RPMI7951 (cell line): ENCODE results near the gene TNFRSF19. TPM values are rescaled to one million over a fixed set of nuclear protein-coding genes. Genes with fewer than 3 reads are reported as not detected.
"Not testable (repeated sequence)": the region's sequence is repeated elsewhere in the genome, so short reads cannot be mapped to it uniquely, and the experiment has no call there.

ENCODE experiments used
- DNase-seq: peaks from one replicate; pipeline ENCODE4 v3.0.0-alpha.2; 2012; ENCODE audit warnings: low read depth
- total RNA-seq: library from RNA; depleted of rRNA; stranded (reverse); fragments of >200 nt; shearing (Covaris generic); gene quantifications from 2 replicates; pipeline ENCODE4 v1.2.3, GENCODE V29; 2014

Gene TNFRSF19
- total RNA-seq, 1 experiment from 2014 or later = 44.5 TPM

DNA sequence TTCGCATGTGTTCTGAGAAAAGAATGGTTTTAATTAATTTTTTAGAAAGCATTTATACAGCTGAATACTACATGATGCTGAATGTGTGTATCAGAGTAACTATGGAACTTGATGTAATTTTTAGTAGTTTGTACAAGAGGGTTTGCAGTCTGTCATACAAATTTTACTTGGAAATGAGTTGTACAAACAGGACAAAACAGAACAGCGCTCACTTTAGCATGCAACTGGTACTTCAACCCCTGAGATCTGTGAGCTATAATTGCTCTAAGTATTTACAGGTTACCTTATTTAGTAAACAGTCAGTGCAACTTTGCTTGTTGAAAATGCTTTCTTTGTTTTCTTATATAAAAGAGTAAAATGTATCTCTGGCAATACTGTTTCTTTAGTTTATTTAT, 706 bp downstream of the TNFRSF19 start:
- peak; percentile 55 for DNase-seq

DNA sequence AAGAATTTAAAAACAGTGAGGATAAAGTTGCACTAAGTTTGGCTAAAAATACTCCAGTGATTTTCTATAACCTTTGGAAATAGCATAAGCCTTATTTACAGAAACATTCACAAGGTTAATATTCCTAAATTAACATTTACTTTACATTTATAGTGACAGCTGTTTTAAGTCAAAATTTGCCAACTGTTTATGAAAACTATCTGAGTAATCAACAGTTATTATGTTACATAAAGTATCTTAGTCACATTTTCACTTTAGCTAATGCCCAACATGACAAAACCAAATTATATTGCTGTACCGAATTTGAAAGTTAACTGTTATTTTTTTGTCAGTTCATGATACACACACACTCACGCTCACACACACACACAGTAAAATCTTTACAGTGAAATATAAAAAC, 1.2 kb downstream of the TNFRSF19 start:
- DNase-seq = no peak

DNA sequence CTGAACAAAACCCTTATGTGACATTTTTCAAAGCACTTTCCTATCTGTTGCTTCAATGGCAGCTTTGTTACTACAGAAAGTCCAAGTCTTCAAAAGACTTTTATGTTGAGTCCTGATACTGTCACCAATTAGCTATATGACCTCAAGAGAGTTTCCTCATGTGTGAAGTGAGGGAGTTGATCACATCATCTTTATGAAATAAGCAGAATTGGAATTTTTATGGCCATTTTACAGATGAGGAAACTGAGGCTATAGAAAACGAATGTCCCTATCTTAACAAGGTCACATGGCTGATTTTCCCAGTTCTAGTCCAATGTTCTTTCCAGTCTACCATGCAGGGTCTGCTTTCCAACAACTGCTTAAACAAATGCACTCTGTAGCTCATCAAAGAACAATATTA, 2.6 kb downstream of the TNFRSF19 start:
- DNase-seq = no peak

DNA sequence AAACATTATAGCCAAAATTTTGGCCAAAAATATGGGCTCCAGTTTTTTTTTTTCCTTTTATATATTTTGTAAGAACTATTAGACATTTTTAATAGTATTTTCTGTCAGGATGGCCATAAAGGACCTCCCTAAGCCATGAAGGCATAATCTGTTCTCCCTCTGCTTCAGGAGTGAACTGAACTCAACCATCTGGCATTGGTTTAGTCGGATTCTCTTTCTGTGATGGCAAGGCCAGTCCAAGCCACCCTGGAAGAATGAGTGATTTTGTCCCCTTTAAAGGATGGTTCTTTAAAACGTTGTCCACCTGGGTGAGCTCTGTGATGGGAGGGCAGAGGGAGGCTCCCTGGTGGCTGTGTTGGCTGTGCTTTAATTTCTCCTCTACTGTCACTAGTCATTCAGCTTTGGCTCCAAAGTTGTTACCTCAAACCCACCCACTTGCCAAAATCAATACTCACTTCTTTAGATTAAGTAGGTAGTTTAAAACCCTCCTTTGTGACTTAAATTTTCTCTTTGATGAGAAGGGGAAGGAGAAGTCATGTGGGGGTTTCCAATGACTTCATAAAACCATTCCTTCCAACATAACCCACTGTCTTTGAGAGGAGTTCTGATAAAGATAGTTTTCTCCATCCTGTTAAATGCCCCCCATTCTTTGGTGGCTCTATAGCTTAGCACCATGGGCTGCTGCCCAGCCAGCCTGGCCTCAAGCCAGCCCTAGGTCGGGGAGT, 4.4 kb downstream of the TNFRSF19 start:
- DNase-seq = no peak

DNA sequence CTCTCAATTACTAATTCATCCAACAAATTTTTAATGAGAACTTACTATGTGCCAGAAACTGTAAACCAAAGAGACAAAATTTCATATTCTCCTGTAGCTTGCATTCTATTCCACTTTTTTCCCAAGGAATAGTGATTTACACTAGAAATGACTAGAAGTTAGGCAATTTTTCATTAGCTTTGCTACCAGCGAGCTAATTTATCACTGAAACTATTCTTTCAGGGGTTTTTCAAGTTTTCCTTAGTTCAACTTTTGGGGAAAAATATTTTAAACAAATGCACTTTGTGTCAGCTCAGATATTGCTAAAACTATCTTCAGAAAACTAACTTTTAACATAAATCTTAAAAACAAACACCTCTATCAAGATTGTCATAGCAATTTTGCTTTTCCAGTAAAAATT, 5.4 kb downstream of the TNFRSF19 start:
- DNase-seq = no peak

DNA sequence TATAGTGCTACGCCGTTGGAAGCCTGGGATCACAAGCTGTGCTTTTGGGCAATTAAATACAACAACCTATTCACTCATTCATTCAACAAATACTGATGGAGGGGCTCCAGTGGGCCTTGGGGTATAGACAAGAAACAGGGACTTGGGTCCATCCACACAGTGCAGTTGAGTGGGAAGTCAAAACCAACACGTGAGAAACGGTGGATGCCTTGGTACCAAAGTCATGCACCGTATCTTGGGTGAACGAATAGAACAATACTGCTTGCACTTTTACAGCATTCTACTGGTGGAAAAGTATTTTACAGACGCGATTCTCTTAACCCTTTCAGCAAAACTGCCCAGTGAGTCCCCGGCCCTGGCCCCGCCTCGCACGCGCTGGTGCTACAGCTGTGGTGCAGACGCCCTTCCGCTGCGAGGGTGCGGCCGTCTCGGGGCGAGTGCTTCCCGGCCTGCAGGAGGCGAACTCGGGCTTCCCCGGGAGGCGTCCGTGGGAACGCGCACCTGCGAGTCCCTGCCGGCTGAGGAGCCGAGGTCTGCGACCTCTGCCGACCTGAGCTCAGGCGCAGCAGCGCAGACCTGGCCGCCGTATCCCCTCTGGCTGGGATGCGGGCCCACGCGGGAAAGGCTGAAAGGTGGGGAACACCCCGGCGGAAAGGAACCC, 8.3 kb downstream of the TNFRSF19 start:
- DNase-seq = peak; percentile 68

DNA sequence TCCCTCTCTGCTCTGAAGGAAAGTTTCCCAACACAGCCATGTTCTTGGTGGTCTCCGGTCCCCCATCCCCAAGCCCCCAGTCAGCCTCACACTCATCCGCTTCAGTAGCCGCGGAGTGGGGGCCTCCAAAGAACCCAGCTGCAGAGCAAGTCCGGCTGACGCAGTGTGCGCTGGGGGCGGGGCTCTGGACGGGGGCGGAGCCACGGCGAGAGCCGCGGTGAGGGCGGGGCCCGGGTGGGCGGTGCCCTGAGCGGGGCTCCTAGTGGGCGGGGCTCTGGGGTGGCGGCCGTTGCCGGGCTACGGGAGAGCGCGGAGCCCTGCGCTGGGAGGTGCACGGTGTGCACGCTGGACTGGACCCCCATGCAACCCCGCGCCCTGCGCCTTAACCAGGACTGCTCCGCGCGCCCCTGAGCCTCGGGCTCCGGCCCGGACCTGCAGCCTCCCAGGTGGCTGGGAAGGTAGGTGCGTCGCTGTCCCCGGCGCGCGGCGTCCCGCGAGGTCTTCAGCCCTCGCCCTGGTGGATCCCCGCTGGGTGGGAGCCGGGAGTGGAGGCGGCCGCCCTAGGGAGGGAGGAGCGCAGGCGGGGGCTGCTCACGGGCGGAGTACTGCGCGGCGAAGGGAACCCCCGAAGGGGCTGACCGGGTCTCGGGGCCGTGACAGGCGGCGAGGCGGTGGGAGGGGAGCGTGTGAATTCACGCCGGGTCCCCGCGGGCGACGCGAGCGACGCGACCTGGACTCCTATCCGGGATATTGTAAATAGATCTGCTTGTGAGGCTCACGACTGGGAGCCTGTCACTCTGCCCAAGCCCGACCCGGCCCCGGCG, 9.1 kb downstream of the TNFRSF19 start:
- peak; percentile 78 for DNase-seq

DNA sequence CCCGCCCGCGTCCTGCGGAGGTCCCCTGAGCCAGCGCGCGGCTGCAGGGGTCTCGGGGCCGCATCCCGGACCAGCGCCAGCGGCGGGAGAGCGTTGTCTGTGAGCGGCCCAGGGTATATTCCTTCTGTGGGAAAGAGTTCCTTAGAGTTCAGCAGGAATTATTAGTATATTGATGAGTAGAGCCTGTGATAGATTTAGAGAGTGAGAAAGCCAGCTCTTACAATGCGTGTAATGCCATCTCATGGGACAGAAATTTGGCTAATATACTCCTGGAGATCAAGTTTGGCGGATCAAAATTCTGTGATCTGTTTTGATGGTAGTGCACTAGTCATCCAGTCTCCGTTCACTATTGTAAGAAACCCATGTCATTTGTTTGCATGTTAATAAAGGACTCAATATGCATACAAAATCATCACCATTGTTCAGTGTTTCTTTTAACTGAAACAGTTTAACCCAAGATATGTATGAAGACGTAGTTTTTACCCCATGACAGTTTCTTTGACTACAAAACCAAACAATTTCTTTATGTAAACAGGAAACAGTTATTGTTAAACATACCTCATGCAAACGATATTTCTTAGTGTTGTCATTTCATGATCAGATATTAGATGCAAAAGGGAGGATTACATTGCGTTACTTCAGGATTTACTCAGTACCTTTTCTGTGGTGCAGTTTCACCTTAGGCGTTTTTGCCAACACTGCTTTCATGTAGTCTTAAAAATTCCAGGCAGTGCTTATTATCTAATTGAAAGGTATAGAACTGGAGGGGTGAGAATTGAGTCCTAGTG, 9.9 kb downstream of the TNFRSF19 start:
- DNase-seq = no peak

DNA sequence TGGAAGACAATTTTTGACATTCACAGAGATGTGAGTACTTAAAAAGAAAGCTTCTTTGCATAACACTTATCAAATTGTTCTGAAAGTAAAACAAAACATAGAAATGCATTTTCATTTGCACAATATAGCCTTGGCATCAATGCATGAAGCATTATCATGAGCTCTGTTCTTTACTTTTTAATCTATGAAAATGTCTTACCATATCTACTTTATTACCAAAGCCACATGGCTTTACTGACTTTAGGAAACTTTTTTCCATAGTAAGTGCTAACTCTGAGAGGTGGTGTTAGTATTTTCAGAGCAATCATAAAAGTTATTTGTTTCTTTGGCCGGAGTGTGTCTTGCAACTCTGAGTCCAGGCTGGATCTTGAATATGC, 10.5 kb downstream of the TNFRSF19 start:
- DNase-seq = no peak

DNA sequence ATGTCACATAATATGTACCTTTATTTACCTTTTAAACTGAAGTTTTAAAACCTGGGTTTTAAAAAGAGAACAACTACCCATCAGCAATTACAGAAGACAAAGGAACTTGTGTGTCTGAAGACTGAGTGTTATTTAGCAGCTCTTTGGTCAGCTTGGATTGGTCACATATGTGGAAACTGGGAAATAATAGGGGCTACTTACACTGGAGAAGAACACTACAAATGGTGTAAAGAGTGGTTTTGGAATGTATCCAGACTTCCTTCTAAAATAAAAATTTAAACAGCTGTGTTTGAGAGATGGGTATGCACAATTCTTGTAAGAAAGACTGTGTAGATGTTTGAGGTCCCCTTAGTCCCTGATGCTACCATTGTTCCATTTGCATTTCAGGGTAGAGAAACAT, 13.3 kb downstream of the TNFRSF19 start:
- DNase-seq = peak; percentile 25

DNA sequence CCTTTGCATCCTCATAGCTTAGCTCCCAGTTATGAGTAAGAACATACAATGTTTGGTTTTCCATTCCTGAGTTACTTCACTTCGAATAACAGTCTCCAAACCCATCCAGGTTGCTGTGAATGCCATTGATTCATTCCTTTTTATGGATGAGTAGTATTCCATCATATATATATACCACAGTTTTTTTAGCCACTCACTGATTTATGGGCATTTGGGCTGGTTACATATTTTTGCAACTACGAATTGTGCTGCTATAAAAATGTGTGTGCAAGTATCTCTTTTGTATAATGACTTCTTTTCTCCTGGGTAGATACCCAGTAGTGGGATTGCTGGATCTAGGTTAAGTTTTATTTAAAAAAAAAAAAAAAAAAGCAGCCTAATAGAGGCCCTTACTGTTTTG, 14.1 kb downstream of the TNFRSF19 start:
- no peak for DNase-seq

DNA sequence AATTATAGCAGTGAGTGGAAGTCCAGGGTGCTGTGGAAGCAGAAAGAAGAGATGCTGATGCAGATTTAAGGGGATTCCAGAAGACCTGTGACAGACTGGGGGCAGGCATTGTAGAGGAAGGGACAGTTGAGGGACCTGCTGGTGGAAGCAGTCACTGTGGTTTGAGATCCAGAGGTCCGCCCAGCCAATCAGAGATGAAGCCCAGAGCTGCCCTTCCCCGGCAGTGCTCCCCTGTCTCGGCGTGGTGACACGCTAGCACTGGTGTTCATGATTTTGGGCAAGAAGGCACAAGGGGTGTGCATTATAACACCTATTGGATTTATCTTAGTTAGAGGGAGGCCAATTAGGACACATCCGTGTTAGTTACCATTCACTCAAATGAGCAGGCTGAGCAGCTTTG, 16.1 kb downstream of the TNFRSF19 start:
- DNase-seq = no peak

DNA sequence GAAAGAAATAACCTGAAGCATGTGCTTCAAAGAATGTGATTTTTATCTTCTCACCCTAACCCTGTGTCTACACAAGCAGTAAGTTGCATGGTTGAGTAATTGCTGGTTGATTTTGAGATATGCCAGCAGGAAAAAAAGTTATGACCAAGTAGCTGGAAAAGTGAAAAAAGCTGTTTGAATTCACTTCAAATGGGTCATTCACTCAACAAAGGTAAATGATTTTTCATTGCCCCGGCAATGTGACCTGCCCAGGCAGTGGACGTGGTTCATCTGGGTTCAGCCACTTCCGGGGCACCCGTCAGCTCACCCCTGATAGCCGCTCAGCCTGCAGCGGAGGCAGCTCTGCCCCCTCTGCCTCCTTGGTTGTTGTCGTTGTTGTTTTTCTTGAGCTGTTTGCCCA, 18.5 kb downstream of the TNFRSF19 start:
- DNase-seq = no peak

DNA sequence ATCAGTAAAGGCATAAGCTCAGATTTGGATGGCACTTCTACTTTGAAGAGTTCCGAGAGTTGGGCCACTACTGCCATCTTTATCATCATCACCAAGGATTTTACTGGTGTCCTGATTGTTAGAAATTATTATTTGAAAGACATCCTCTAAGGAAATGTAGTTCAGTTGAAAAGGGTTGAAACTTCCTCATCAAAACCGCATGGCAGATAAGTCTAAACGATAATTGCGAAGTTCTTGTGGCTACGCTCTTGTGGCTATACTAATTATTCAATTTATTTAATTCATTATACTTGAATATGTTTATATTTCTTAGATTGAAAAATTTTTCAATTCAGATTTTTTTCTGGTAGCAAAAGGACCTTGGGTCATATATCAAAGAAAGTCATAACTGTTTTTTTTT, 22.4 kb downstream of the TNFRSF19 start:
- DNase-seq = no peak

DNA sequence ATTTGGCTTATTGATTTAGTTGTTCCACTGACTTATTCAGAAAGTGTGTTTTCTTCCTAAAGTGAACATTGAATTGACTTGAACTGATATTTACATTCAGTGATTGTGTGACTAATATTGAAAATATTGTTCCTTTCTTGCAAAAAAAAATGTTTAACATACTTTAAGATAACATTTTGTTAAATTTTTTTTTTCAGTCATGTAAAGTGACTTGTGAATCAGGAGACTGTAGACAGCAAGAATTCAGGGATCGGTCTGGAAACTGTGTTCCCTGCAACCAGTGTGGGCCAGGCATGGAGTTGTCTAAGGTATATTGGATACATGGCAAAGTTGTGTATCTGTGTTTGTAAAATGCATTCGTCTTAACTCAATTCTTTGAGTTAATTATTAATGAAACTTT, 22.9 kb downstream of the TNFRSF19 start:
- DNase-seq = no peak

DNA sequence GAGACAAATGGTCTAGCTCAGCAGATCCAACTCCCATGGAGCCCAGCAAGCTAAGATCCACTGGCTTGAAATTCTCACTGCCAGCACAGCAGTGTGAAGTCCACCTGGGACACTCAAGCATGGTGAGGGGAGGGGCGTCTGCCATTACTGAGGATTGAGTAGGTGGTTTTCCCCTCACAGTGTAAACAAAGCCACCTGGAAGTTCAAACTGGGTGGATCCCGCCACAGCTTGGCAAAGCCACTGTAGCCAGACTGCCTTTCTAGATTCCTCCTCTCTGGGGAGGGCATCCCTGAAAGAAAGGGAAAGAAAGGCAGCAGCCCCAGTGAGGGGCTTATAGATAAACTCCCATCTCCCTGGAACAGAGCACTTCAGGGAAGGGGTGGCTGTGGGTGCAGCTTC, 24.1 kb downstream of the TNFRSF19 start:
- not testable (repeated sequence) for DNase-seq

DNA sequence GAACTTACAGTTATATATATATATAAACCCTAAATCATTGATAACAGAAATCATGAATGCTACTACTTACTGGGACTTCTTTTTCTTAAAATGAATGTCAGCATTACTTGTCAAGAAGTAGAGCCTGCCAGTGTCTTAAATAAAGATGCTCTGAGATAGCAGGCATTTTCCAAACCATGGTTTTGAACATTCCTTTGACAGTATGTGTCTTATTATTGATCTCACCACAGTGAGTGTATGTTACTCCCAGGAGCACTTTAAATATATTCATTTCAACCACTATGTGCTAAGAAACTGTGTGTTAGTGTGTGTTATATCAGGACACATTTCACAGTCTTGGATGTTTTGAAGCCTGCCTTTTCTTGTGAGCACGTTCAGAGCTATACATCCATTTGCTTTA, 28.2 kb downstream of the TNFRSF19 start:
- no peak for DNase-seq

DNA sequence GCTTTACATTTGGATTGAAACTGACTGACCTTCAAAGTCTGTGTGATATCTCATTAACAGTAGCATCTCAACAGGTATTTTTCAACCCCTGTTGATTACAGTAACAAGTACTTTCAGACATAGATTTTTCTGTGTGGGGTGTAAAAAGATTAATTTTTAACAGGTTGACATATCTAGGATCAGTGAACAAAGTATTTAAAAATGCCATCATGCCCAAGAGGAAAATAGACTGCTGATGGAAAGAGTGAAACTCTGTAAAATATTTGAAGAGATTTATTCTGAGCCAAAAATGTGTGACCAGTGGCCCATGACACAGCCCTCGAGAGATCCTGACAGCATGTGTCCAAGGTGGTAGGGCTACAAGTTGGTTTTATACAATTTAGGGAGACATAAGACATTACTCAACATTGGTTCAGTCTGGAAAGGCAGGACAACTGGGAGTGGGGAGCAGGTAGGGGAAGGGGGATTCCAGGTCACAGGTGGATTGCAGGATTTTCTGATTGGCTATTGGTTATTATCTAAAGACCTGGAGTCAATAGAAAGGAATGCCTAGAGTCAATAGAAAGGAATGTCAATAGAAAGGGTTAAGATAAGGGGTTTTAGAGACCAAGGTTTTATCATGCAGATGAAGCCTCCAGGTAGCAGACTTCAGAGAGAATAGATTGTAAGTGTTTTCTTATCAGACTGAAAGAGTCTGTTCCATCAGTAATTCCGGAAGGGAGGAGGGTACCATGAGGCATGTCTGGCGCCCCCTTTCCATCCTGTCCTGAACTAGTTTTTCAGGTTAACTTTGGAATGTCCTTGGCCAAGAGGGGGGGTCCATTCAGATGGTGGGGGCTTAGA, 29.1 kb downstream of the TNFRSF19 start:
- DNase-seq = no peak

DNA sequence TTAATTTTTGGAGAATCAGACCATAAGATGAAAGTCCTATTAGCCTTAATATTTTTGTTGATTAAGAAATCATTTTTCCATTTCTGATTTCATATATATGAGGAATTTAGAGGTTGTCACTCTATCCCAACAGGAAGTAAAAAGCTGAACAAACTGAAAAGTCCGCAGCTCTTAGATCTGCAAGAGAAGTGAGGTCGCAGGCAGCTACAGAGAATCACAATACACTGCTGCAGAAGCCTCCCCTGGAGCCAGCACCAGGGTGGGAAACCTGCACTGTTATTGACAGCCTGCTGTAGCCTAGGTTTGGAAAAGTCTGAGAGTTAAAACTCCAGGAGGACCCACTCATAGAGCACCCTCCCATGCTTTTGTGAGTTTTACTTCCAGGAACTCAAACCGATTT, 29.9 kb downstream of the TNFRSF19 start:
- no peak for DNase-seq

DNA sequence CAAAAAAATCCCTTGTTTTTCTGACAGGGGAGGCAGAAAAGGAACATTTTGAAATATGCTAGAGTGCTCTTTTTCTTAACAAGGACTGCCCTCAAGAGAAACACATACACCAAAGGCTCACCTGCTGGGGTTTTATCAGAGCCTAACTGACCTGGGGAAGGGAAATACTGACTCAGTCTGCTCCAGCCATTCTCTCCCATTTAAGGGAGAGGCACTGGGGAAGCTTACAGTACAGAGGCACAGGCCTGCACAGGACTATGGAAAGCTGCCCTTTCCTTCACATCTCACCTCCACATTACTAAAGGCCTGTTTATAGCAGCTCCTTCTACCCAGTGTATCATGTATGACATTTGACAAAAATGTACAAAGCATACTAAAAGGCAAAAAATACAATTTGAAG, 30.3 kb downstream of the TNFRSF19 start:
- DNase-seq = no peak

DNA sequence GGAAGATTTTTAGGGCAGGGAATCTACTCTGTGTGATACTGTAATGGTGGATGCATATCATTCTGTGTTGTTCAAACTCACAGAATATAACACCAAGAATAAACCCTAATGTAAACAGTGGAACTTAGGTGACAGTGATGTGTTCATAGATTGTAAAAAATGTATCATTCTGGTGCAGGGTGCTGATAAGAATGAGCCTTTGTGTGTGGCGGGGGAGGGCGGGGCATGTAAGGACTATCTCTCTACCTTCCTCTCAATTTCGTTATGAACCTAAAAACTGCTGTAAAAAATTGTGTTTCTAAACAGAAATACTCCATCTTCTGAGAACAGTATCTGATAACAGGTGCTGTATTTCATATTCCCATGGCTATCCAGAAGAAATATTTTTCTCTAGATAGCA, 35.6 kb downstream of the TNFRSF19 start:
- no peak for DNase-seq
